DOHH2 (cell line): ENCODE measurements around the gene BUD23.
"Not testable (repeated sequence)": the region's sequence is repeated elsewhere in the genome, so short reads cannot be mapped to it uniquely, and the experiment has no call there.

Source experiments
- H3F3A ChIP-seq: fragments of 200-600 bp; sonication (generic), shearing (Covaris generic); 2 replicates; pipeline ENCODE4 v1.6.0; 2016; ENCODE audit warnings: antibody characterized with exemption, mild to moderate bottlenecking; ENCODE audit not compliant: control insufficient read depth, insufficient read depth
- H3K27ac ChIP-seq: fragments of 200-600 bp; sonication (generic); 2 replicates; pipeline ENCODE4 v1.5.1; 2014; ENCODE audit warnings: low read depth, mild to moderate bottlenecking, low read length, moderate library complexity
- H3K27me3 ChIP-seq: fragments of 200-600 bp; sonication (generic); 2 replicates; pipeline ENCODE4 v1.6.1; 2014; ENCODE audit warnings: mild to moderate bottlenecking, low read length, mixed read lengths; ENCODE audit not compliant: control insufficient read depth
- H3K36me3 ChIP-seq: fragments of 200-600 bp; sonication (generic); 2 replicates; pipeline ENCODE4 v1.6.1; 2014; ENCODE audit warnings: mild to moderate bottlenecking, low read length, moderate library complexity, mixed read lengths; ENCODE audit not compliant: control insufficient read depth
- H3K4me1 ChIP-seq: fragments of 200-600 bp; sonication (generic); 2 replicates; pipeline ENCODE4 v1.6.1; 2014; ENCODE audit warnings: mild to moderate bottlenecking, low read length, mixed read lengths; ENCODE audit not compliant: control insufficient read depth
- H3K4me2 ChIP-seq: fragments of 200-600 bp; sonication (generic); 2 replicates; pipeline ENCODE4 v1.6.0; 2014; ENCODE audit warnings: mild to moderate bottlenecking, low read length, moderate library complexity
- H3K4me3 ChIP-seq: fragments of 200-600 bp; sonication (generic); 2 replicates; pipeline ENCODE4 v1.5.1; 2014; ENCODE audit warnings: mild to moderate bottlenecking, low read length, mixed read lengths
- H3K79me2 ChIP-seq: fragments of 200-600 bp; sonication (generic); 2 replicates; pipeline ENCODE4 v1.6.1; 2014; ENCODE audit warnings: mild to moderate bottlenecking, low read length, mixed read lengths; ENCODE audit not compliant: control insufficient read depth
- H3K9me2 ChIP-seq: fragments of 200-600 bp; sonication (generic); replicated peaks from 2 replicates; pipeline ENCODE4 v1.6.1; 2014; ENCODE audit warnings: mild to moderate bottlenecking, low read length, mixed read lengths; ENCODE audit not compliant: control insufficient read depth
- H3K9me3 ChIP-seq: fragments of 200-600 bp; sonication (generic); 2 replicates; pipeline ENCODE4 v1.6.1; 2014; ENCODE audit warnings: antibody characterized with exemption, low read length, mixed read lengths; ENCODE audit not compliant: control insufficient read depth, insufficient read depth
- H4K20me1 ChIP-seq: fragments of 200-600 bp; sonication (generic); 2 replicates; pipeline ENCODE4 v1.6.0; 2014; ENCODE audit warnings: low read depth, mild to moderate bottlenecking, antibody characterized with exemption, low read length, moderate library complexity; ENCODE audit not compliant: control insufficient read depth, insufficient read depth
- CTCF ChIP-seq: fragments of 200-600 bp; sonication (generic); IDR thresholded peaks from one replicate; pipeline ENCODE4 v1.5.1; 2014; ENCODE audit warnings: antibody characterized with exemption, mild to moderate bottlenecking, low read depth, low read length; ENCODE audit not compliant: poor library complexity, severe bottlenecking
- EZH2phosphoT487 ChIP-seq: fragments of 200-600 bp; sonication (generic); IDR thresholded peaks from 2 replicates; pipeline ENCODE4 v1.6.1; 2017; ENCODE audit warnings: borderline replicate concordance, mild to moderate bottlenecking, antibody characterized with exemption, low read length, moderate library complexity, mixed read lengths

BUD23 gene

DNA sequence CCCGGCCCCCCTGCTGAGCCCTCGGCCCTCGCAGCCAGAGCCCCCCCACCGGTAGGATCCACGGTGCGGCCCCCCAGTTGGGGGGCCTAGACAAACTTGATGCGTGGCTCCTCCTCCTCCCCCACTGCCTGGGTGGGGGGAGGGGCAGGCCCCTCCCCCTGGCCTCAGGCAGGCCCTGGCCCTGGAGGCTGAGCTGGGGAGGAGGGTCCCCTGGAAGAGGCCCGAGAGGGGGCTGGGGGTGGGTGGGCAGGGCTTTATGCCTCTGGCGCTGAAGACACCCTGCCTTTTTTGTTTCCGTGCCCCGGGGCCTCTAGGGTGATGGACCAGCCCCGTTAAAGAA, 12.1 kb upstream of the BUD23 start:
- H3K4me3 ChIP-seq, result no peak overlapping the region
- H3K27ac ChIP-seq, result no peak overlapping the region
- no peaks in the 10 kb centered on the region for H3K9me2 ChIP-seq
- no peaks in the 10 kb centered on the region for H3K79me2 ChIP-seq
- no peak overlapping the region for H3K4me2 ChIP-seq
- TF ChIP-seq EZH2phosphoT487 (no peak), CTCF (no peak)
- no peaks in the 10 kb centered on the region for H3K9me3 ChIP-seq
- H4K20me1 ChIP-seq, result peaks cover 6% of the 10 kb centered on the region; the same call in 1 of the 2 replicates
- H3K4me1 ChIP-seq, result peaks cover 15% of the 10 kb centered on the region
- no peaks in the 10 kb centered on the region for H3K36me3 ChIP-seq
- peaks cover 11% of the 10 kb centered on the region for H3F3A ChIP-seq
- H3K27me3 ChIP-seq, result no peaks in the 10 kb centered on the region

DNA sequence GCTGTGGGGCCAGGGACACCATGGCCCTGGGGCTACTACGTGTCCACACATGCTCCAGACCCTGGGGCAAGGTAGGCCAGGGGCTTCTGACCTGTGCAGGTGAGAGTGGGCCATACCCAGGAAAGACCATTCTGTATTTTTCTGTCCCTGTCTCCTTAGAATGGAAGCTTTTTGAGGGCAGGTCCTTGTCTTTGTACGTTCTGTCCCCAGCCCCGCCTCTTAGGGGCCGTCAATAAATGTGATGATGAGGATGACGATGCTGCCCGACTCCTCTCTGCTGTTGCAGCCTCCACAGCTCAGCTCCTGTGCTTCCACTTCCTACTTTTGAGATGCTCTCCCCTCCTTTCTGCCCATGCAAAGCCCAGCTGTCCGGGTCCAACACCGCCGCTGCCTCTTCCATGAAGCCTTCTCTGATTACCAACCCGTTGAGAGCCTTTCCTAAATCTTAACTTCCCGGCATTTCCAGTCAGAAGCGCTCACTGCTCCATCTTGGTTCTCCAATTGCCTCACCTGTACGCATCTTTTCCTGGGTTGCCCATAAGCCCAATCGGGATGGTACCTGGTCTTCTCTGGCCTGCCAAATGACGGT, 11.4 kb upstream of the BUD23 start:
- H4K20me1 ChIP-seq, result peaks cover 6% of the 10 kb centered on the region; the same call in 1 of the 2 replicates
- no peaks in the 10 kb centered on the region for H3K9me2 ChIP-seq
- no peak overlapping the region for H3K27ac ChIP-seq
- no peaks in the 10 kb centered on the region for H3K36me3 ChIP-seq
- H3K27me3 ChIP-seq, result no peaks in the 10 kb centered on the region
- no peak overlapping the region for H3K4me3 ChIP-seq
- no peaks in the 10 kb centered on the region for H3K9me3 ChIP-seq
- no peaks in the 10 kb centered on the region for H3K79me2 ChIP-seq
- TF ChIP-seq CTCF (no peak), EZH2phosphoT487 (no peak)
- peaks cover 15% of the 10 kb centered on the region for H3K4me1 ChIP-seq
- no peak overlapping the region for H3K4me2 ChIP-seq
- peaks cover 11% of the 10 kb centered on the region for H3F3A ChIP-seq

- H3K4me2 ChIP-seq, result no peak overlapping the region
- H3K27me3 ChIP-seq, result no peaks in the 10 kb centered on the region
- TF ChIP-seq EZH2phosphoT487, result no peak
- TF ChIP-seq CTCF, result no peak
- no peak overlapping the region for H3K4me3 ChIP-seq
- no peaks in the 10 kb centered on the region for H3K9me3 ChIP-seq
- peaks cover 14% of the 10 kb centered on the region for H3K79me2 ChIP-seq
- no peaks in the 10 kb centered on the region for H3K9me2 ChIP-seq
- peaks cover 6% of the 10 kb centered on the region; the same call in 1 of the 2 replicates for H4K20me1 ChIP-seq
- peaks cover 11% of the 10 kb centered on the region for H3F3A ChIP-seq
- H3K4me1 ChIP-seq, result no peaks in the 10 kb centered on the region
- H3K27ac ChIP-seq, result no peak overlapping the region
- peaks cover 15% of the 10 kb centered on the region for H3K36me3 ChIP-seq
Measured at GRCh38 chr7:73674468-73675124, 8.8 kb upstream of the BUD23 start.

GRCh38 chr7:73676062-73676461, 7.3 kb upstream of the BUD23 start:
- H3K9me3 ChIP-seq, H3K27ac ChIP-seq, H3K4me2 ChIP-seq, H4K20me1 ChIP-seq, H3K4me1 ChIP-seq, H3K9me2 ChIP-seq, H3K4me3 ChIP-seq, H3K27me3 ChIP-seq: not testable (repeated sequence)
- peaks cover 11% of the 10 kb centered on the region for H3F3A ChIP-seq
- H3K79me2 ChIP-seq, result peaks cover 29% of the 10 kb centered on the region
- H3K36me3 ChIP-seq, result peaks cover 26% of the 10 kb centered on the region
